OCI-LY3 (cell line): ENCODE results near the gene OR9Q2.

ENCODE experiments used
- H2AFZ ChIP-seq: fragments of 200-600, 300-600 bp; shearing (Covaris generic); 2 replicates; pipeline ENCODE4 v1.6.0; 2014; ENCODE audit warnings: antibody characterized with exemption, low read depth, low read length
- H3K27ac ChIP-seq: fragments of 200-600, 300-600 bp; sonication (generic); 2 replicates; pipeline ENCODE4 v1.5.1; 2014; ENCODE audit warnings: mild to moderate bottlenecking, low read length, moderate library complexity, mixed read lengths
- H3K27me3 ChIP-seq: fragments of 200-600, 300-600 bp; sonication (generic); 2 replicates; pipeline ENCODE4 v1.6.1; 2014; ENCODE audit warnings: low read depth, low read length, mixed read lengths
- H3K36me3 ChIP-seq: fragments of 200-600, 300-600 bp; sonication (generic); replicated peaks from 2 replicates; pipeline ENCODE3; 2014; ENCODE audit warnings: low read depth, low read length, mixed read lengths
- H3K4me1 ChIP-seq: fragments of 300-600, 200-600 bp; sonication (generic); 2 replicates; pipeline ENCODE4 v1.6.1; 2014; ENCODE audit warnings: low read length, mixed read lengths
- H3K4me2 ChIP-seq: fragments of 200-600, 300-600 bp; sonication (generic); 2 replicates; pipeline ENCODE4 v1.6.1; 2014; ENCODE audit warnings: low read length, mixed read lengths
- H3K4me3 ChIP-seq: fragments of 300-600, 200-600 bp; sonication (generic); 2 replicates; pipeline ENCODE4 v1.5.1; 2014; ENCODE audit warnings: antibody characterized with exemption, mild to moderate bottlenecking, low read length, moderate library complexity
- H3K79me2 ChIP-seq: fragments of 300-600, 200-600 bp; shearing (Covaris generic); 2 replicates; pipeline ENCODE4 v1.6.1; 2014; ENCODE audit warnings: mild to moderate bottlenecking, low read length, mixed read lengths
- H3K9ac ChIP-seq: fragments of 300-600, 200-600 bp; shearing (Covaris generic); 2 replicates; pipeline ENCODE4 v1.6.0; 2014; ENCODE audit warnings: mild to moderate bottlenecking, low read length, moderate library complexity
- H3K9me3 ChIP-seq: fragments of 200-600, 300-600 bp; shearing (Covaris generic); 2 replicates; pipeline ENCODE4 v1.6.1; 2014; ENCODE audit warnings: low read length, mixed read lengths; ENCODE audit not compliant: insufficient read depth
- H4K20me1 ChIP-seq: fragments of 200-600, 300-600 bp; sonication (generic); 2 replicates; pipeline ENCODE4 v1.6.1; 2016; ENCODE audit warnings: low read length, mixed read lengths; ENCODE audit not compliant: insufficient read depth
- EZH2phosphoT487 ChIP-seq: fragments of 200-600 bp; shearing (Covaris generic); IDR thresholded peaks from 2 replicates; pipeline ENCODE4 v1.6.1; 2018; ENCODE audit warnings: antibody characterized with exemption, mixed run types, low read depth
- TF ChIP-seq, protein P1 (sequence below): fragments of 200-600, 300-600 bp; sonication (generic); IDR thresholded peaks from 2 replicates; pipeline ENCODE4 v1.5.1; 2014; ENCODE audit warnings: antibody characterized with exemption, low read length, low read depth

The OR9Q2 gene

GRCh38 chr11:58222721-58223120 lies 33.9 kb downstream of the OR9Q2 start:
- no peak overlapping the region for H2AFZ ChIP-seq
- H3K27ac ChIP-seq, result no peak overlapping the region
- no peaks in the 10 kb centered on the region for H3K36me3 ChIP-seq
- TF ChIP-seq EZH2phosphoT487, result no peak
- TF ChIP-seq, protein P1, sequence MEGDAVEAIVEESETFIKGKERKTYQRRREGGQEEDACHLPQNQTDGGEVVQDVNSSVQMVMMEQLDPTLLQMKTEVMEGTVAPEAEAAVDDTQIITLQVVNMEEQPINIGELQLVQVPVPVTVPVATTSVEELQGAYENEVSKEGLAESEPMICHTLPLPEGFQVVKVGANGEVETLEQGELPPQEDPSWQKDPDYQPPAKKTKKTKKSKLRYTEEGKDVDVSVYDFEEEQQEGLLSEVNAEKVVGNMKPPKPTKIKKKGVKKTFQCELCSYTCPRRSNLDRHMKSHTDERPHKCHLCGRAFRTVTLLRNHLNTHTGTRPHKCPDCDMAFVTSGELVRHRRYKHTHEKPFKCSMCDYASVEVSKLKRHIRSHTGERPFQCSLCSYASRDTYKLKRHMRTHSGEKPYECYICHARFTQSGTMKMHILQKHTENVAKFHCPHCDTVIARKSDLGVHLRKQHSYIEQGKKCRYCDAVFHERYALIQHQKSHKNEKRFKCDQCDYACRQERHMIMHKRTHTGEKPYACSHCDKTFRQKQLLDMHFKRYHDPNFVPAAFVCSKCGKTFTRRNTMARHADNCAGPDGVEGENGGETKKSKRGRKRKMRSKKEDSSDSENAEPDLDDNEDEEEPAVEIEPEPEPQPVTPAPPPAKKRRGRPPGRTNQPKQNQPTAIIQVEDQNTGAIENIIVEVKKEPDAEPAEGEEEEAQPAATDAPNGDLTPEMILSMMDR, result no peak
- H3K9ac ChIP-seq, result no peak overlapping the region
- no peaks in the 10 kb centered on the region for H3K9me3 ChIP-seq
- no peak overlapping the region for H3K4me3 ChIP-seq
- no peaks in the 10 kb centered on the region for H3K4me1 ChIP-seq
- H3K27me3 ChIP-seq, result no peaks in the 10 kb centered on the region
- H3K4me2 ChIP-seq, result no peak overlapping the region
- H4K20me1 ChIP-seq, result no peaks in the 10 kb centered on the region
- H3K79me2 ChIP-seq, result no peaks in the 10 kb centered on the region

GRCh38 chr11:58227956-58228615 lies 39.2 kb downstream of the OR9Q2 start:
- no peaks in the 10 kb centered on the region for H3K4me1 ChIP-seq
- no peak overlapping the region for H2AFZ ChIP-seq
- no peak overlapping the region for H3K4me3 ChIP-seq
- H3K36me3 ChIP-seq, result no peaks in the 10 kb centered on the region
- H3K9ac ChIP-seq, result no peak overlapping the region
- no peak for TF ChIP-seq EZH2phosphoT487
- no peak overlapping the region for H3K4me2 ChIP-seq
- H3K27me3 ChIP-seq, result no peaks in the 10 kb centered on the region
- no peaks in the 10 kb centered on the region for H4K20me1 ChIP-seq
- no peaks in the 10 kb centered on the region for H3K79me2 ChIP-seq
- H3K27ac ChIP-seq, result no peak overlapping the region
- no peaks in the 10 kb centered on the region for H3K9me3 ChIP-seq
